GM23248 (cell line): Measurements from ENCODE around the gene ADCYAP1R1. TPM values are rescaled to one million over a fixed set of nuclear protein-coding genes. Genes with fewer than 3 reads are reported as not detected.

Experiments
- DNase-seq: peaks from one replicate; pipeline ENCODE4 v3.0.0-alpha.2; 2015
- H2AFZ ChIP-seq: fragments of 200-600 bp; sonication (generic); 2 replicates; pipeline ENCODE4 v1.6.1; 2016; ENCODE audit warnings: antibody characterized with exemption
- H3F3A ChIP-seq: fragments of 200-600 bp; sonication (generic); 2 replicates; pipeline ENCODE4 v1.6.1; 2016; ENCODE audit warnings: mild to moderate bottlenecking, antibody characterized with exemption, mixed run types; ENCODE audit not compliant: insufficient read depth
- H3K27ac ChIP-seq: fragments of 200-600 bp; sonication (generic); 2 replicates; pipeline ENCODE4 v1.5.1; 2016; ENCODE audit warnings: mild to moderate bottlenecking
- H3K27me3 ChIP-seq: fragments of 200-600 bp; sonication (generic); replicated peaks from 2 replicates; pipeline ENCODE4 v1.6.1; 2016; ENCODE audit warnings: mild to moderate bottlenecking; ENCODE audit not compliant: insufficient read depth
- H3K36me3 ChIP-seq: fragments of 200-600 bp; sonication (generic); 2 replicates; pipeline ENCODE4 v1.6.1; 2016; ENCODE audit warnings: low read depth, mild to moderate bottlenecking
- H3K4me1 ChIP-seq: fragments of 200-600 bp; sonication (generic); 2 replicates; pipeline ENCODE4 v1.6.1; 2016; ENCODE audit warnings: mild to moderate bottlenecking; ENCODE audit not compliant: insufficient read depth
- H3K4me2 ChIP-seq: fragments of 200-600 bp; sonication (generic); one replicate; pipeline ENCODE4 v1.6.1; 2016; ENCODE audit warnings: mild to moderate bottlenecking; ENCODE audit not compliant: unreplicated experiment
- H3K4me3 ChIP-seq: fragments of 200-600 bp; sonication (generic); 2 replicates; pipeline ENCODE4 v1.5.1; 2016; ENCODE audit warnings: mild to moderate bottlenecking
- H3K79me2 ChIP-seq: fragments of 200-600 bp; sonication (generic); 2 replicates; pipeline ENCODE4 v1.6.1; 2016; ENCODE audit warnings: mild to moderate bottlenecking; ENCODE audit not compliant: insufficient read depth
- H3K9ac ChIP-seq: fragments of 200-600 bp; sonication (generic); 2 replicates; pipeline ENCODE4 v1.6.1; 2016; ENCODE audit warnings: mild to moderate bottlenecking
- H3K9me2 ChIP-seq: fragments of 200-600 bp; sonication (generic); 2 replicates; pipeline ENCODE4 v1.6.1; 2016; ENCODE audit warnings: mixed run types, mild to moderate bottlenecking, moderate library complexity; ENCODE audit not compliant: insufficient read depth
- H3K9me3 ChIP-seq: fragments of 200-600 bp; sonication (generic); one replicate; pipeline ENCODE4 v1.6.1; 2017; ENCODE audit warnings: low read depth
- H4K20me1 ChIP-seq: fragments of 200-600 bp; sonication (generic); 2 replicates; pipeline ENCODE4 v1.6.0; 2016; ENCODE audit not compliant: insufficient read depth
- EZH2 ChIP-seq: fragments of 200-600 bp; sonication (generic); IDR thresholded peaks from 2 replicates; pipeline ENCODE4 v1.6.1; 2018; ENCODE audit warnings: antibody characterized with exemption, mild to moderate bottlenecking; ENCODE audit not compliant: insufficient read depth, poor library complexity, severe bottlenecking
- EZH2phosphoT487 ChIP-seq: fragments of 200-600 bp; sonication (generic); IDR thresholded peaks from 2 replicates; pipeline ENCODE4 v1.6.1; 2018; ENCODE audit warnings: antibody characterized with exemption, moderate library complexity, mild to moderate bottlenecking, low read depth; ENCODE audit not compliant: insufficient read depth
- WGBS, 2 experiments: methylation state at CpG; one replicate each; pipeline ENCODE4 v1.1.6; 2015 to 2017; ENCODE audit warnings: low lambda C conversion rate in 2 of 2, low coverage in 1 of 2; ENCODE audit errors: missing lambda C conversion rate in 2 of 2; 5-methylcytosine and 5-hydroxymethylcytosine counted together
- in situ Hi-C: fragments of 300-500 bp; cut with MboI; formaldehyde crosslinking; loops from 2 replicates; pipeline ENCODE4 v1.15.0; 2020
- polyA plus RNA-seq: library from polyadenylated mRNA; unstranded; fragments of >200 nt; fragmentation: Nextera tagmentation; extraction: Ambion mirVana; gene quantifications from 2 replicates; pipeline ENCODE4 v1.2.1, GENCODE V29; 2016
- total RNA-seq: library from RNA; depleted of rRNA; stranded (reverse); fragments of >200 nt; shearing (Covaris generic); gene quantifications from 2 replicates; pipeline ENCODE4 v1.2.3, GENCODE V29; 2014

ADCYAP1R1 gene
- total and polyA plus RNA-seq, 2 experiments from 2014 or later: 0.05 TPM; not detected in 1

- no peak overlapping the region for H2AFZ ChIP-seq
- H3K9me3 ChIP-seq: no peaks in the 10 kb centered on the region
- no peak overlapping the region for H3K4me2 ChIP-seq
- in situ Hi-C loops: no loop called here
- no peaks in the 10 kb centered on the region for H3F3A ChIP-seq
- 70 to 79% methylated on average over 1 of the region's 1 CpG for WGBS, 2 experiments
- H3K27ac ChIP-seq: no peak overlapping the region
- no peak overlapping the region for H3K9ac ChIP-seq
- no peak overlapping the region for H3K4me3 ChIP-seq
- no peaks in the 10 kb centered on the region for H4K20me1 ChIP-seq
- H3K27me3 ChIP-seq: 0 out of 2 replicates have a peak, but pooled peaks cover 5% of the 10 kb centered on the region
- TF ChIP-seq EZH2 (no peak), EZH2phosphoT487 (no peak)
- no peaks in the 10 kb centered on the region for H3K36me3 ChIP-seq
- DNase-seq: no peak
- H3K79me2 ChIP-seq: no peaks in the 10 kb centered on the region
- H3K4me1 ChIP-seq: no peaks in the 10 kb centered on the region
- H3K9me2 ChIP-seq: no peaks in the 10 kb centered on the region
These were observed 32.1 kb downstream of the ADCYAP1R1 start for GRCh38 chr7:31084226-31084625.

- in situ Hi-C loops: no loop called here
- Histone ChIP-seq H3K79me2 (no peaks in the 10 kb centered on the region), H3K4me2 (no peak overlapping the region), H4K20me1 (no peaks in the 10 kb centered on the region), H3K4me1 (no peaks in the 10 kb centered on the region), H3K9me2 (no peaks in the 10 kb centered on the region), H3K4me3 (no peak overlapping the region), H3K9ac (no peak overlapping the region), H3K27ac (no peak overlapping the region), H3K9me3 (no peaks in the 10 kb centered on the region), H2AFZ (no peak overlapping the region), H3F3A (no peaks in the 10 kb centered on the region), H3K27me3 (no peaks in the 10 kb centered on the region; the same call in 1 of the 2 replicates), H3K36me3 (no peaks in the 10 kb centered on the region)
- 38 to 48% methylated on average over 6 of the region's 6 CpGs for WGBS, 2 experiments
- TF ChIP-seq EZH2 (no peak), EZH2phosphoT487 (no peak)
- no peak for DNase-seq
These were observed 35.2 kb downstream of the ADCYAP1R1 start for GRCh38 chr7:31087351-31087750.

GRCh38 chr7:31091924-31092434, 39.9 kb downstream of the ADCYAP1R1 start:
- no peak for TF ChIP-seq EZH2
- Histone ChIP-seq H3K27ac (no peak overlapping the region), H3K9me2 (no peaks in the 10 kb centered on the region), H3K9ac (no peak overlapping the region), H3K27me3 (peaks cover 5% of the 10 kb centered on the region; the same call in 1 of the 2 replicates), H2AFZ (no peak overlapping the region), H3K4me3 (no peak overlapping the region), H3K4me2 (no peak overlapping the region), H4K20me1 (no peaks in the 10 kb centered on the region), H3K4me1 (no peaks in the 10 kb centered on the region), H3K79me2 (no peaks in the 10 kb centered on the region), H3K36me3 (no peaks in the 10 kb centered on the region), H3K9me3 (no peaks in the 10 kb centered on the region), H3F3A (no peaks in the 10 kb centered on the region)
- 65 to 70% methylated on average over 2 of the region's 2 CpGs for WGBS, 2 experiments
- in situ Hi-C loops: no loop called here
- DNase-seq: no peak

GRCh38 chr7:31092606-31093005, 40.5 kb downstream of the ADCYAP1R1 start:
- 75 to 85% methylated on average over 4 of the region's 4 CpGs for WGBS, 2 experiments

More at GRCh38 chr7:31092606-31093005, 40.5 kb downstream of the ADCYAP1R1 start:
- Histone ChIP-seq H3K27me3 (peaks cover 5% of the 10 kb centered on the region; the same call in 1 of the 2 replicates), H4K20me1 (no peaks in the 10 kb centered on the region), H3K4me2 (no peak overlapping the region), H3K36me3 (no peaks in the 10 kb centered on the region), H2AFZ (no peak overlapping the region), H3K9me2 (no peaks in the 10 kb centered on the region), H3K9ac (no peak overlapping the region), H3K79me2 (no peaks in the 10 kb centered on the region), H3K27ac (no peak overlapping the region), H3F3A (no peaks in the 10 kb centered on the region), H3K4me1 (no peaks in the 10 kb centered on the region), H3K4me3 (no peak overlapping the region), H3K9me3 (no peaks in the 10 kb centered on the region)
- no peak for DNase-seq
- in situ Hi-C loops: no loop called here
- TF ChIP-seq EZH2 (no peak), EZH2phosphoT487 (no peak)
